ENCODE results near the gene KRT24.

KRT24 gene

GRCh38 chr17:40687106-40687505 lies 16.4 kb downstream of the KRT24 start:
- DNase-seq = no peak

DNA sequence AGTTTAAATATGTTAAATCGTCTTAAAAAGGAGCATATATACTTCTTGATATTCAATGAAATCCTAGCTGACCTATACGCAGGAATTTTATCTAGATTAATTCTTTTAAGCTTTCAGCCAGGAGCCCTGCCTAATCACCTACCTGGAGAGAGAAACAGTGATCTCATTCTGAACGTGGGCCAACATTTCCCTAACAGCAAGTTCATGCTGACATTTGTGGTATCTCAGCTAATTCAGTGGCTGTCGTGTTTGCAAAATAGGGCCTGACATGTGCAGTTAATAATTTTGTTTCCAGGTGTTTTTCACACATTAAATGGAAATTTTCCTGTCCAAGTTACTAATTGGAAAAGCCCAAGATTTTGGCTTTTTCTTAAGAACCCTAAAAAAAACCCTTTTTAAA lies 17.4 kb downstream of the KRT24 start:
- DNase-seq = no peak

GRCh38 chr17:40680998-40681397 lies 22.6 kb downstream of the KRT24 start:
- DNase-seq = no peak

GRCh38 chr17:40679523-40679907 lies 24.0 kb downstream of the KRT24 start:
- no peak for DNase-seq

GRCh38 chr17:40678902-40679522 lies 24.5 kb downstream of the KRT24 start:
- no peak for DNase-seq

DNA sequence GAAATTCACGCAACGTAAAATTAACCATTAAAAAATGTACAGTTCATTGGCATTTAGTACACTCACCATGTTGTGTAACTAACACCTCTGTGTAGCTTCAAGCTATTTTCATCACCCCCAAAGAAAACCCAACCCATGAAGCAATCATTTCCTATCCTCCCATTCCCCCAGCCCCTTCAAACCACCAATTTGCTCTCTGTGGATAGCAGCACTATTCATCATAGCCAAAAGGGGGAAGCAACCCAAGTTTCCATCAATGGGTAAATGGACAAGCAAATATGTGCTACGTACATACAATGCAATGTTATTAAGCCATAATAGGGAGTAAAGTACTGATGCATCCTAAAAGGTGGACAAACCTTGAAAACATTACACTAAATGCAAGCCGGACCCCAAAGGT lies 27.6 kb downstream of the KRT24 start:
- no peak for DNase-seq

- DNase-seq = no peak
These were observed 30.9 kb downstream of the KRT24 start for GRCh38 chr17:40672654-40673053.

- no peak for DNase-seq
These were observed 32.3 kb downstream of the KRT24 start for GRCh38 chr17:40671282-40671681.

GRCh38 chr17:40666331-40666730 lies 37.2 kb downstream of the KRT24 start:
- no peak for DNase-seq

DNA sequence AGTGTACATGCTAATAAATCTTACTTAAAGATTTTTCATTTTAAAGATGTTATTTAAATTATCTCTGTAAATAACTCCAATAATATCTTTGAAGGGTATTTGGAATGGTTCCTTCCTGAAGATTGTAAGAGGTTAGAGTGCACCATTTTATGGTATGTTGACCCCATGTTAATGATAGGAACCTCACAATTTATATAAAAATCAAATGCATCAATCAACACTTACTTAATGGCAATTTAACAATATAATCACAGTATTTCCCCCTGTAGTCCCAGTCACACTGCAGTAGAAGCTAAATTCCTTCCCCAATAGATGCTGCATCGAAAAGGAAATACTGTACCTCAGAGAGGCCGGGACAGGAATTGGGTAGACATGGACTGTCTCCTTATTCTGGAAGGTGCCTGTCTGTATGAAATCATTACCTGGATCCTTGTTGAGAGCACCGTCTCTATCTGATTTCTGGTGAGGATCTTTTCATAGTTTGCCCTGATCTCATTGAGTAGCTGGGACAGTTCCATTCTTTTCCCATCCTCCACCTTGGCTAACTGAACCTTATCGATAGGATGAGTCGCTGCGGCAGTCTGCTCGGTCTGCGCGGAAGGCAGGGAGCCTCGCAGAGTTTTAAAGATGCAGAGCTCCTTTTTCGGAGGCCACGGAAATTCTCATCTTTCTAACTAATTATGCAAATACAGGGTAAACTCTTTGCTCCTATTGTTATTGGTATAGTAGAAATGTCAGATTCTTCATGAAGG lies 38.8 kb downstream of the KRT24 start, which contains the start of gene KRT222:
Gene KRT222, minus strand, starts transcription at position 596 of the 752 bp plus-strand sequence. Its CDS starts 78 bp downstream, at position 518.
- no peak for DNase-seq

GRCh38 chr17:40663252-40663651 lies 40.3 kb downstream of the KRT24 start:
- DNase-seq = no peak

GRCh38 chr17:40659911-40660310 lies 43.6 kb downstream of the KRT24 start:
- no peak for DNase-seq

DNA sequence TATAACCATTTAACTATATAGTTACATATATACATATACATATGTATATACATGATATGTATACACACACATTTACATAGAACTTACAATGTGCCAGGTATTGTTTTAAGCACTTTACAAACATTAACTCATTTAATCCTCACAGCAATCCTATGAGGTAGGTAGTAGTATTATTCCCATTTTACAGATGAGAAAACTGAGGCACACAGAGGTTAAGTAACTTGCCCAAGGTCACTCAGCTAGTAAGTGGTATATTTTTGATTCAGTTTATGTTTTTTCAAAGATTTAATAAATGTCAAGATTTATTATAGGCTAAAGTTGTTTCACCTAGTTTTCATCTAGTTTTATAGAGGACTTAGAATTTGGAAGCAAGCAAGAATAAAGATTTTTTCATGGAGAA lies 45.2 kb downstream of the KRT24 start:
- DNase-seq = no peak

DNA sequence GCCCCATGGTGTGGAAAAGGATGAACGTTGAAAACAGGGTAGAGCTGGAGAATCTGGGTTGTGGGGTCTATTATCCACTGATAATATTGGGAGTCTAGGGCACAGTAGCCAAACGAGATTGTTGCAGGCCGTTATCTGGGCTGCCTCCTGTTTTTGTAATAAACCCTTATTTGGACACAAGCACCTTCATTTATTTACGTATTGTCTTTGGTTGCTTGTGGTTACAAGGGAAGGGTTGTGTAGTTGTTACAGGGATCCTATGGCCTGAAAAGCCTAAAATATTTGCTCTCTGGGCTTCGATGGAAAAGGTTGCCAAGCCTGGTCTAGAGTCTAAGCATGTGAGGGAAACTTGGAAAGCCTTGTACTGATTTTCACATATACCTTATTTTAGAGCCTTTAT lies 51.6 kb downstream of the KRT24 start:
- DNase-seq = no peak

- peak in 1 of 2 experiments; percentile 21 for DNase-seq
These were observed 55.1 kb downstream of the KRT24 start for GRCh38 chr17:40648384-40648968.
